Glutamatergic neuron (in vitro differentiated cells): ENCODE measurements around the gene PTPRM. TPM values are rescaled to one million over a fixed set of nuclear protein-coding genes. Genes with fewer than 3 reads are reported as not detected.

Experiments
- DNase-seq: peaks from one replicate; pipeline ENCODE4 v3.0.0; 2022
- H3K27ac Mint-ChIP-seq: one replicate; pipeline ENCODE4 v1.8.0; 2020; ENCODE audit warnings: mild to moderate bottlenecking, mixed read lengths, inconsistent platforms; ENCODE audit not compliant: unreplicated experiment
- H3K27me3 Mint-ChIP-seq: one replicate; pipeline ENCODE4 v1.8.0; 2020; ENCODE audit warnings: mild to moderate bottlenecking, moderate library complexity, mixed read lengths, inconsistent platforms; ENCODE audit not compliant: unreplicated experiment
- H3K36me3 Mint-ChIP-seq: one replicate; pipeline ENCODE4 v1.8.0; 2020; ENCODE audit warnings: mild to moderate bottlenecking, mixed read lengths, inconsistent platforms; ENCODE audit not compliant: unreplicated experiment
- H3K4me1 Mint-ChIP-seq: one replicate; pipeline ENCODE4 v1.8.0; 2020; ENCODE audit warnings: mild to moderate bottlenecking, low read depth, mixed read lengths, inconsistent platforms; ENCODE audit not compliant: unreplicated experiment
- H3K4me3 Mint-ChIP-seq: one replicate; pipeline ENCODE4 v1.8.0; 2020; ENCODE audit warnings: mild to moderate bottlenecking, mixed read lengths, inconsistent platforms; ENCODE audit not compliant: unreplicated experiment
- H3K9me3 Mint-ChIP-seq: one replicate; pipeline ENCODE4 v1.8.0; 2020; ENCODE audit warnings: mild to moderate bottlenecking, moderate library complexity, mixed read lengths, inconsistent platforms; ENCODE audit not compliant: unreplicated experiment
- CTCF ChIP-seq: fragments of 200-600 bp; sonication (generic); IDR thresholded peaks from one replicate; pipeline ENCODE4 v1.5.0; 2021; ENCODE audit not compliant: partially characterized antibody, unreplicated experiment
- total RNA-seq: library from RNA; stranded (reverse); fragmentation: NEBNext Ultra II Directional; extraction: Animal tissue kit (Norgen Biotek cat#: 25700); gene quantifications from one replicate; pipeline ENCODE4 v1.2.1, GENCODE V29; 2021; ENCODE audit not compliant: unreplicated experiment

Gene PTPRM
- total RNA-seq, 1 donor from 2014 or later = 23.9 TPM

DNA sequence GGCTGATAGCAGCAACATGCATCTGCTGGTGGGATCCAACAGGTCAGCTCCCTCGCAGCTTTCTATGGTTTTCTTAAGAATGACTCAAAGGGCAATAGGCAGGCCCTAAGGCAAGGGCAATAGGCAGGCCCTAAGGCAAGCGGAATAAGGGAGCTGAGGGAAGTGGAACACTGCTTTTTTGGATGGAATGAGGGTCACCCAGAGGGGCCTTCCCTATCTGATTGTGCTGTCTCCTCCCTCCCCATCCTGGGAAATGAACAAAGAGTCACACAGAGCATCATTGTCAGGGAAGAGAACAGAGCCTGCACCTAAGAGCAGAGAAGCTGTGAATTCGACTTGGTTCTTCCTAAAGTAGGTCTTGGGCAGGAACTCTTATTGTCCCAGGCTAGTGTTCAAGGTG, 43.3 kb upstream of the PTPRM start:
- DNase-seq = no peak
- Mint-ChIP-seq H3K36me3 (no peaks in the 10 kb centered on the region), H3K4me3 (no peak overlapping the region), H3K27me3 (no peaks in the 10 kb centered on the region), H3K9me3 (no peaks in the 10 kb centered on the region), H3K27ac (no peak overlapping the region), H3K4me1 (peaks cover 6% of the 10 kb centered on the region)
- no peak for TF ChIP-seq CTCF

DNA sequence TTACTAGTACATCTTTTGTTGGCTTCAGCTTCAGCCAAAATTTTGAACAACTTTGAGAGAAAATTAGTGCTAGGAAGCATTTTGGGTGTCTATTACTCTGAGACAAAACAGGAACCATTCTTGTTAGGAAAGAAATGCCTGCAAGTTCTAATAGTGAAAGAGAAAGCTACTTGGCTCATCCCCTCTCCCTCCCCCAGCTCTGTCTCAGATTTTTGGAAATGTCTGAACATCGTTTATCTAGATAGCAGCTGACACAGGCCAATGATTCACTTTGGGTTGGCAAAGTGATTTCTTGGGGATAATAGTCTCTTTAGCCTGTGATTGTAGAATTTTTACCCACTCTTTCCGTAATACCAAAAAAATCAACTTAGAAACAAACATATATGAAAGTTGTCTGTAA, 42.3 kb upstream of the PTPRM start:
- H3K27me3 Mint-ChIP-seq = no peaks in the 10 kb centered on the region
- no peak for DNase-seq
- H3K4me3 Mint-ChIP-seq = no peak overlapping the region
- no peaks in the 10 kb centered on the region for H3K36me3 Mint-ChIP-seq
- H3K9me3 Mint-ChIP-seq = no peaks in the 10 kb centered on the region
- TF ChIP-seq CTCF = no peak
- H3K4me1 Mint-ChIP-seq = peaks cover 6% of the 10 kb centered on the region
- no peak overlapping the region for H3K27ac Mint-ChIP-seq

- no peak for DNase-seq
- Mint-ChIP-seq H3K4me1 (peaks cover 3% of the 10 kb centered on the region), H3K4me3 (no peak overlapping the region), H3K36me3 (no peaks in the 10 kb centered on the region), H3K27ac (no peak overlapping the region), H3K9me3 (no peaks in the 10 kb centered on the region), H3K27me3 (no peaks in the 10 kb centered on the region)
- no peak for TF ChIP-seq CTCF
Measured at GRCh38 chr18:7532942-7533341, 34.2 kb upstream of the PTPRM start.

- Mint-ChIP-seq H3K4me1 (no peaks in the 10 kb centered on the region), H3K27me3 (no peaks in the 10 kb centered on the region), H3K9me3 (no peaks in the 10 kb centered on the region), H3K27ac (no peak overlapping the region), H3K36me3 (no peaks in the 10 kb centered on the region), H3K4me3 (no peak overlapping the region)
- no peak for DNase-seq
- TF ChIP-seq CTCF = no peak
Measured at GRCh38 chr18:7535436-7536205, 31.5 kb upstream of the PTPRM start.

DNA sequence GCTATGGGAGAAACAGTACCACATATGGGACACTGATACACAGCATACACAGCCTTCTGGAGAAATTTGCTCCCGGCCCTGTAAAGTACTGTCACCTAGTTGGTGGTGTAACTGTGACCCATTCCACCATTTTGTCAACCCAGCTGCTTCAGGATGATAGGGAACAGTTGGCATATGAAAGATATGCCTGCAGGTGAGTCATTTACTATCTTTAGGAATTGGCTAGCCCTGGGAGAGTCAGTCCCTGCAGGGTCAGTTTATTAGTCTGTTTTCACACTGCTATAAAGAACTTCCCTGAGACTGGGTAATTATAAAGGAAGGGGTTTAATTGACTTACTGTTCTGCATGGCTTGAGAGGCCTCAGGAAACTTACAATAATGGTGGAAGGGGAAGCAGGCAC, 30.0 kb upstream of the PTPRM start:
- no peak for DNase-seq
- Mint-ChIP-seq H3K4me1 (no peaks in the 10 kb centered on the region), H3K9me3 (no peaks in the 10 kb centered on the region), H3K27ac (no peak overlapping the region), H3K36me3 (no peaks in the 10 kb centered on the region), H3K4me3 (no peak overlapping the region), H3K27me3 (no peaks in the 10 kb centered on the region)
- TF ChIP-seq CTCF = no peak
